HepG2 (cell line): ENCODE data around the gene IFI35. TPM values are rescaled to one million over a fixed set of nuclear protein-coding genes. Genes with fewer than 3 reads are reported as not detected.

ENCODE experiments used
- ATAC-seq: fragments of 200-7000 bp; cut with Tn5 transposase; 3 replicates; pipeline ENCODE4 v1.9.1; 2020; ENCODE audit warnings: mild to moderate bottlenecking, moderate library complexity
- BruUV-seq: library from RNA; stranded (reverse); fragments of 400-500 nt; replicated peaks from 2 replicates; lab custom pipeline; 2021; lab: Mats Ljungman, UMichigan
- CTCF ChIA-PET: fragments of 300-600 bp; formaldehyde crosslinking; extraction: SDS; loops from one replicate; lab custom pipeline; 2021; ENCODE audit warnings: low total read pairs, inconsistent platforms, low intra/inter-chr PET ratio; lab: Yijun Ruan, JAX
- POLR2A ChIA-PET: fragments of 350-600 bp; sonication (Branson Sonifier 250); formaldehyde crosslinking; loops from one replicate; lab custom pipeline; 2020; ENCODE audit warnings: antibody characterized with exemption, inconsistent platforms; lab: Yijun Ruan, JAX
- DNase-seq: peaks from one replicate; pipeline ENCODE4 v3.0.0-alpha.2; 2015; ENCODE audit warnings: low spot score
- FAIRE-seq: peaks from 3 replicates; lab custom pipeline; 2011; peaks lifted over from hg19 to GRCh38; lab: Jason Lieb, UNC
- H2AFZ ChIP-seq: one replicate; pipeline ENCODE4 v1.6.1; 2011; ENCODE audit warnings: low read length, inconsistent platforms
- H3K27ac ChIP-seq: fragments of 300-600 bp; 3 replicates; pipeline ENCODE4 v1.8.0; 2011; ENCODE audit warnings: mixed run types, mild to moderate bottlenecking, mixed read lengths, low read length, inconsistent platforms; ENCODE audit not compliant: insufficient read depth; ENCODE audit errors: extremely low read length
- H3K27me3 ChIP-seq, 2 experiments: fragments of 200-600 bp in 1 of 2; 2 replicates in 1 of 2; 3 replicates in 1 of 2; pipeline versions ENCODE4 v1.6.0 to v1.8.0; 2011; ENCODE audit warnings: low read length in 2 of 2, mild to moderate bottlenecking in 2 of 2, moderate library complexity in 2 of 2, inconsistent platforms in 1 of 2; ENCODE audit not compliant: insufficient read depth in 2 of 2, control insufficient read depth in 1 of 2
- H3K36me3 ChIP-seq, 2 experiments: fragments of 200-600 bp in 1 of 2; replicated peaks in 1 of 2; 2 replicates in 1 of 2; 3 replicates in 1 of 2; pipeline versions ENCODE4 v1.5.1 to v1.8.0; 2011; ENCODE audit warnings: low read length in 2 of 2, inconsistent platforms in 1 of 2; ENCODE audit not compliant: insufficient read depth in 2 of 2, control insufficient read depth in 1 of 2
- H3K4me1 ChIP-seq: 2 replicates; pipeline ENCODE4 v1.5.1; 2012; ENCODE audit warnings: low read length, inconsistent platforms; ENCODE audit not compliant: insufficient read depth
- H3K4me2 ChIP-seq: 2 replicates; pipeline ENCODE4 v1.6.0; 2011; ENCODE audit warnings: low read depth, low read length, inconsistent platforms
- H3K4me3 ChIP-seq, 3 experiments: fragments of 200-600 bp in 1 of 3; sonication (generic), shearing (Covaris generic) in 1 of 3; replicated peaks in 1 of 3; 2 replicates each; pipeline ENCODE4 v1.5.1; 2011 to 2016; ENCODE audit warnings: low read length in 3 of 3, inconsistent platforms in 2 of 3, low read depth in 2 of 3, mild to moderate bottlenecking in 2 of 3, control low read depth in 1 of 3, mixed read lengths in 1 of 3; ENCODE audit not compliant: insufficient read depth in 1 of 3
- H3K79me2 ChIP-seq: one replicate; pipeline ENCODE4 v1.6.1; 2011; ENCODE audit warnings: low read length, inconsistent platforms; ENCODE audit not compliant: insufficient read depth
- H3K9ac ChIP-seq: 2 replicates; pipeline ENCODE4 v1.6.0; 2011; ENCODE audit warnings: mild to moderate bottlenecking, low read depth, low read length, inconsistent platforms; ENCODE audit not compliant: insufficient read depth
- H3K9me3 ChIP-seq: 2 replicates; pipeline ENCODE4 v1.5.1; 2012; ENCODE audit warnings: mild to moderate bottlenecking, low read length
- H4K20me1 ChIP-seq: 2 replicates; pipeline ENCODE4 v1.6.0; 2011; ENCODE audit warnings: inconsistent platforms, mild to moderate bottlenecking, low read length, moderate library complexity; ENCODE audit not compliant: insufficient read depth
- CREM ChIP-seq, 2 experiments: sonication (generic) in 1 of 2; formaldehyde crosslinking in 1 of 2; IDR thresholded peaks; 2 replicates each; pipeline versions ENCODE4 v1.4.0 to v1.6.1; 2016 to 2020; ENCODE audit warnings: antibody characterized with exemption in 1 of 2, mild to moderate bottlenecking in 1 of 2, missing genetic modification reagents in 1 of 2
- HMGA1 ChIP-seq: sonication (generic); formaldehyde crosslinking; conservative IDR thresholded peaks from 2 replicates; pipeline ENCODE4 v1.4.0; 2020; ENCODE audit warnings: missing genetic modification reagents
- HNRNPLL ChIP-seq: fragments of 200-400 bp; formaldehyde crosslinking; IDR thresholded peaks from 2 replicates; pipeline ENCODE4 v1.6.1; 2017; ENCODE audit warnings: mild to moderate bottlenecking, low read depth, low read length; ENCODE audit not compliant: poor library complexity, severe bottlenecking
- HNRNPUL1 ChIP-seq: fragments of 200-400 bp; formaldehyde crosslinking; IDR thresholded peaks from 2 replicates; pipeline ENCODE4 v1.6.1; 2017; ENCODE audit warnings: low read depth, mild to moderate bottlenecking, low read length, moderate library complexity
- IKZF4 ChIP-seq: sonication (generic); formaldehyde crosslinking; IDR thresholded peaks from 2 replicates; pipeline ENCODE4 v1.5.1; 2020; ENCODE audit warnings: borderline replicate concordance, mild to moderate bottlenecking, low read depth, missing genetic modification reagents; ENCODE audit errors: not compliant biosample characterization
- KDM3A ChIP-seq: IDR thresholded peaks from 2 replicates; pipeline ENCODE4 v1.6.1; 2018; ENCODE audit warnings: low read depth, missing compliant biosample characterization
- NR1H2 ChIP-seq: sonication (generic); formaldehyde crosslinking; IDR thresholded peaks from 2 replicates; pipeline ENCODE4 v1.8.1; 2022; ENCODE audit warnings: low read depth, missing genetic modification reagents, borderline replicate concordance
- NR2F6 ChIP-seq, 2 experiments: IDR thresholded peaks; 2 replicates each; pipeline ENCODE4 v1.6.1; 2016; ENCODE audit warnings: antibody characterized with exemption in 1 of 2, mild to moderate bottlenecking in 1 of 2
- PCBP1 ChIP-seq: fragments of 200-400 bp; formaldehyde crosslinking; IDR thresholded peaks from 2 replicates; pipeline ENCODE4 v1.6.1; 2017; ENCODE audit warnings: mild to moderate bottlenecking, low read depth, low read length, borderline replicate concordance
- RAD51 ChIP-seq: fragments of 450-650 bp; IDR thresholded peaks from 2 replicates; pipeline ENCODE4 v1.6.1; 2016; ENCODE audit warnings: borderline replicate concordance
- RFX1 ChIP-seq: fragments of 450-650 bp; IDR thresholded peaks from 2 replicates; pipeline ENCODE4 v1.6.1; 2017
- ZFAT ChIP-seq: sonication (generic); formaldehyde crosslinking; conservative IDR thresholded peaks from 2 replicates; pipeline ENCODE4 v1.8.1; 2023; ENCODE audit warnings: missing genetic modification reagents, inconsistent platforms
- ZNF24 ChIP-seq: fragments of 450-650 bp; IDR thresholded peaks from 2 replicates; pipeline ENCODE4 v1.6.1; 2017; ENCODE audit warnings: antibody characterized with exemption, mild to moderate bottlenecking
- ZNF264 ChIP-seq: sonication (generic); formaldehyde crosslinking; IDR thresholded peaks from 2 replicates; pipeline ENCODE4 v1.4.0; 2020; ENCODE audit warnings: missing genetic modification reagents
- ZNF563 ChIP-seq: sonication (generic); formaldehyde crosslinking; IDR thresholded peaks from 2 replicates; pipeline ENCODE4 v1.8.0; 2022; ENCODE audit warnings: mild to moderate bottlenecking, moderate library complexity, missing genetic modification reagents
- ZNF768 ChIP-seq: sonication (generic); formaldehyde crosslinking; IDR thresholded peaks from 2 replicates; pipeline ENCODE4 v1.4.0; 2020; ENCODE audit warnings: missing genetic modification reagents
- ZNF781 ChIP-seq: sonication (generic); formaldehyde crosslinking; IDR thresholded peaks from 2 replicates; pipeline ENCODE4 v1.5.1; 2020; ENCODE audit warnings: borderline replicate concordance, mild to moderate bottlenecking, missing genetic modification reagents; ENCODE audit errors: not compliant biosample characterization
- ZNF883 ChIP-seq: sonication (generic); formaldehyde crosslinking; IDR thresholded peaks from 2 replicates; pipeline ENCODE4 v1.5.1; 2020; ENCODE audit warnings: mild to moderate bottlenecking, missing genetic modification reagents; ENCODE audit errors: not compliant biosample characterization
- WGBS: methylation state at CpG from one replicate; pipeline ENCODE4 v1.1.6; 2017; ENCODE audit warnings: low lambda C conversion rate; 5-methylcytosine and 5-hydroxymethylcytosine counted together
- in situ Hi-C: cut with HindIII; loops from 2 replicates; pipeline ENCODE4 v1.10.0; 2017; ENCODE audit warnings: low pct_unique_long_range_greater_than_20kb; ENCODE audit not compliant: extremely low pct_ligation_motif_present
- intact Hi-C: fragments of 100-400 bp; cut with micrococcal nuclease; formaldehyde crosslinking; loops from one replicate; pipeline ENCODE4 v1.10.0; 2022; ENCODE audit not compliant: unreplicated experiment
- polyA plus RNA-seq, 8 experiments: library from polyadenylated mRNA; depleted of rRNA in 3 of 8; stranded (reverse) in 7 of 8; unstranded in 1 of 8; fragments of >200 nt; fragmentation: Illumina TruSeq in 4 of 8; extraction: Trizol in 4 of 8; gene quantifications; 2 replicates each; pipeline versions ENCODE4 v1.2.1 to v1.2.3, GENCODE V29; 2011 to 2016; ENCODE audit warnings: low read depth in 4 of 8, missing spikeins in 1 of 8, mixed read lengths in 1 of 8; ENCODE audit not compliant: insufficient read depth in 1 of 8
- total RNA-seq, 5 experiments: library from RNA; depleted of rRNA; stranded (reverse); fragments of >200 nt; fragmentation: Illumina TruSeq; extraction: Trizol; gene quantifications; 2 replicates each; pipeline ENCODE4 v1.2.3, GENCODE V29; 2016; ENCODE audit warnings: low read depth in 1 of 5
- TF ChIP-seq, protein P1 (sequence below): sonication (generic); formaldehyde crosslinking; IDR thresholded peaks from 2 replicates; pipeline ENCODE4 v1.8.0; 2022; ENCODE audit warnings: missing genetic modification reagents, low read depth, mild to moderate bottlenecking, borderline replicate concordance
- TF ChIP-seq, protein P2 (sequence below): IDR thresholded peaks from 2 replicates; pipeline ENCODE4 v1.4.0; 2020; ENCODE audit warnings: mild to moderate bottlenecking, missing genetic modification reagents

IFI35 gene
- total and polyA plus RNA-seq, 2 of the 13 experiments (the other 11 are each of a cell fraction or from before 2014, with no cell fraction given): 28.9 to 38.1 TPM

DNA sequence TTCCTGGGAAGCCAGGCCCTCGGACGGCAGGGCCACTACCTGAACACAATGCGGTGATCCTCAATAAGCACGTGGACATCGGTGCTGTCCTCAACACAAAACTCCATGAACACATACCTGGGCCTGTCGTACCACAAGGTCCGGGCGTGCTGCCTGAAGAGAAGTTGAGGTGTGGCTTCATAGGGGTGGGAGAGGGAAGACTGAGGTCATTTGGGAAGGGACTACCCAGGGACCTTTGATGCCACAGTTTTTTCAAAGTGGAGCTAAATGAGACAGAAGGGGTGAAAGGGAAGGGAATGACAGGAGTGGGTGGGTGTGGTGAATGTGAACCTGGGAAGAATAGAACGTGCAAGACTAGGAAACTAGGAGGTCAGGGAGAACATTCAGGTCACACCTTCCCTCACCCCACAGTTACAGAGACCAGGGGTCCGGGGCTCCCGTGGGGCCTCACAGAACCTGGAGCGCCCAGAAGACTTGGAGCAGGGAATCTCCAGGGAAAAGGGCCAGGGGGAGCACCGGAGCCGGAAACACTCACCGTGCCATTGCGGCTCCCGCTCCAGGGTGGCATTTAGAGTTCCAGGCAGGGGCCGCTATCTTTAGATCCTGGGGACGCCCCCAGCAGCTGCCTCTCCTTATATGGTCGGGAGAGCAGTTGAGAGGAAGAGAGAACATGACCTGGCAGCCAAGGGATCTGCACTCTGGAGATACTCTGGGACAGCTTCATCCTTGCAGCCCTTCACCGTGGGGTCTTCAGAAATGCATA is 26.9 kb upstream of the IFI35 start, which contains the start of gene PTGES3L:
TSS of gene PTGES3L (minus strand) at position 570 of the 763 bp plus-strand sequence. CDS start at position 543, 27 bp downstream.
- in situ Hi-C loops: loop anchor here (10.0 kb wide), 1 partner anchor 135 kb away; the partner anchor contains the start of gene AOC2
- peak within 1 kb of the TSS; percentile 77 to 97 (median 91) for H3K4me3 ChIP-seq
- DNase-seq: peak; percentile 88
- peak within 1 kb of the TSS; percentile 59 for H2AFZ ChIP-seq
- 0 out of 5 replicates have a peak, but pooled peaks cover 0 to 3% of the 10 kb centered on the region in 2 experiments for H3K36me3 ChIP-seq
- 30% methylated on average over 20 of the region's 21 CpGs for WGBS
- BruUV-seq: TSS peak; percentile 75
- FAIRE-seq: no peak
- no peaks in the 10 kb centered on the region for H4K20me1 ChIP-seq
- POLR2A ChIA-PET: interaction anchor here (0.5 to 4.3 kb wide), 4 partner anchors 18 to 200 kb away, joined by 3 to 53 read pairs (median 4); partner anchors contain the start of gene RPL27
- CTCF ChIA-PET: interaction anchor here (1.1 kb wide), 1 partner anchor 18 kb away, joined by 3 read pairs; the partner anchor contains the start of gene RPL27
- peaks cover 17% of the 10 kb centered on the region for H3K79me2 ChIP-seq
- peak within 1 kb of the TSS; percentile 94 for H3K4me2 ChIP-seq
- no peaks in the 10 kb centered on the region for H3K9me3 ChIP-seq
- intact Hi-C loops: loop anchor here (2.0 to 5.0 kb wide), 2 partner anchors 19 to 137 kb away; partner anchors contain the start of genes AOC2 and RPL27
- H3K9ac ChIP-seq: peak within 1 kb of the TSS; percentile 78
- peaks cover 0 to 3% of the 10 kb centered on the region in 2 experiments; a peak in 1 of 5 replicates for H3K27me3 ChIP-seq
- ATAC-seq: peak; percentile 85
- H3K4me1 ChIP-seq: peaks cover 56% of the 10 kb centered on the region
- peak within 1 kb of the TSS; percentile 71 for H3K27ac ChIP-seq
- TF ChIP-seq KDM3A (CRISPR knock-in tag) (no peak; the same call in 1 of the 2 replicates), ZNF883 (CRISPR knock-in tag) (no peak), ZNF264 (CRISPR knock-in tag) (0 out of 2 replicates have a peak, but pooled peaks have one; percentile 64), ZNF563 (CRISPR knock-in tag) (no peak), ZNF24 (no peak), HMGA1 (no peak), NR2F6 (IDR thresholded peaks at IDR 0.05) (no peak), NR2F6 (CRISPR knock-in tag; IDR thresholded peaks at IDR 0.05) (0 out of 2 replicates have a peak, but pooled peaks have one; percentile 5), IKZF4 (peak; percentile 27), PCBP1 (no peak), RFX1 (no peak), NR1H2 (CRISPR knock-in tag) (no peak), HNRNPLL (no peak), CREM (IDR thresholded peaks at IDR 0.05) (no peak), CREM (CRISPR knock-in tag; IDR thresholded peaks at IDR 0.05) (no peak), HNRNPUL1 (no peak), RAD51 (no peak), ZNF768 (CRISPR knock-in tag) (no peak), ZNF781 (no peak), ZFAT (CRISPR knock-in tag) (no peak)
- TF ChIP-seq, protein P1, sequence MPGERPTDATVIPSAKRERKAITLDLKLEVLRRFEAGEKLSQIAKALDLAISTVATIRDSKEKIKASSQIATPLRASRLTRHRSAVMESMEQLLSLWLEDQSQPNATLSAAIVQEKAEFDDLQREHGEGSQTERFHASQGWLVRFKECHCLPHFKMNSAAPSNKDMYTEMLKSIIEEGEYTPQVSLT (CRISPR knock-in tag): no peak
- TF ChIP-seq, protein P2, sequence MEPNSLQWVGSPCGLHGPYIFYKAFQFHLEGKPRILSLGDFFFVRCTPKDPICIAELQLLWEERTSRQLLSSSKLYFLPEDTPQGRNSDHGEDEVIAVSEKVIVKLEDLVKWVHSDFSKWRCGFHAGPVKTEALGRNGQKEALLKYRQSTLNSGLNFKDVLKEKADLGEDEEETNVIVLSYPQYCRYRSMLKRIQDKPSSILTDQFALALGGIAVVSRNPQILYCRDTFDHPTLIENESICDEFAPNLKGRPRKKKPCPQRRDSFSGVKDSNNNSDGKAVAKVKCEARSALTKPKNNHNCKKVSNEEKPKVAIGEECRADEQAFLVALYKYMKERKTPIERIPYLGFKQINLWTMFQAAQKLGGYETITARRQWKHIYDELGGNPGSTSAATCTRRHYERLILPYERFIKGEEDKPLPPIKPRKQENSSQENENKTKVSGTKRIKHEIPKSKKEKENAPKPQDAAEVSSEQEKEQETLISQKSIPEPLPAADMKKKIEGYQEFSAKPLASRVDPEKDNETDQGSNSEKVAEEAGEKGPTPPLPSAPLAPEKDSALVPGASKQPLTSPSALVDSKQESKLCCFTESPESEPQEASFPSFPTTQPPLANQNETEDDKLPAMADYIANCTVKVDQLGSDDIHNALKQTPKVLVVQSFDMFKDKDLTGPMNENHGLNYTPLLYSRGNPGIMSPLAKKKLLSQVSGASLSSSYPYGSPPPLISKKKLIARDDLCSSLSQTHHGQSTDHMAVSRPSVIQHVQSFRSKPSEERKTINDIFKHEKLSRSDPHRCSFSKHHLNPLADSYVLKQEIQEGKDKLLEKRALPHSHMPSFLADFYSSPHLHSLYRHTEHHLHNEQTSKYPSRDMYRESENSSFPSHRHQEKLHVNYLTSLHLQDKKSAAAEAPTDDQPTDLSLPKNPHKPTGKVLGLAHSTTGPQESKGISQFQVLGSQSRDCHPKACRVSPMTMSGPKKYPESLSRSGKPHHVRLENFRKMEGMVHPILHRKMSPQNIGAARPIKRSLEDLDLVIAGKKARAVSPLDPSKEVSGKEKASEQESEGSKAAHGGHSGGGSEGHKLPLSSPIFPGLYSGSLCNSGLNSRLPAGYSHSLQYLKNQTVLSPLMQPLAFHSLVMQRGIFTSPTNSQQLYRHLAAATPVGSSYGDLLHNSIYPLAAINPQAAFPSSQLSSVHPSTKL (CRISPR knock-in tag): no peak; the same call in 1 of the 2 replicates
